GM12873 (cell line): Measurements from ENCODE around the gene RGS11.

ENCODE experiments used
- TF ChIP-seq, protein P1 (sequence below): IDR thresholded peaks from 2 replicates; pipeline ENCODE4 v1.5.1; 2012; ENCODE audit warnings: low read depth, mild to moderate bottlenecking, moderate library complexity, low read length, control low read depth; ENCODE audit not compliant: insufficient read depth; ENCODE audit errors: missing control alignments

Gene RGS11

DNA sequence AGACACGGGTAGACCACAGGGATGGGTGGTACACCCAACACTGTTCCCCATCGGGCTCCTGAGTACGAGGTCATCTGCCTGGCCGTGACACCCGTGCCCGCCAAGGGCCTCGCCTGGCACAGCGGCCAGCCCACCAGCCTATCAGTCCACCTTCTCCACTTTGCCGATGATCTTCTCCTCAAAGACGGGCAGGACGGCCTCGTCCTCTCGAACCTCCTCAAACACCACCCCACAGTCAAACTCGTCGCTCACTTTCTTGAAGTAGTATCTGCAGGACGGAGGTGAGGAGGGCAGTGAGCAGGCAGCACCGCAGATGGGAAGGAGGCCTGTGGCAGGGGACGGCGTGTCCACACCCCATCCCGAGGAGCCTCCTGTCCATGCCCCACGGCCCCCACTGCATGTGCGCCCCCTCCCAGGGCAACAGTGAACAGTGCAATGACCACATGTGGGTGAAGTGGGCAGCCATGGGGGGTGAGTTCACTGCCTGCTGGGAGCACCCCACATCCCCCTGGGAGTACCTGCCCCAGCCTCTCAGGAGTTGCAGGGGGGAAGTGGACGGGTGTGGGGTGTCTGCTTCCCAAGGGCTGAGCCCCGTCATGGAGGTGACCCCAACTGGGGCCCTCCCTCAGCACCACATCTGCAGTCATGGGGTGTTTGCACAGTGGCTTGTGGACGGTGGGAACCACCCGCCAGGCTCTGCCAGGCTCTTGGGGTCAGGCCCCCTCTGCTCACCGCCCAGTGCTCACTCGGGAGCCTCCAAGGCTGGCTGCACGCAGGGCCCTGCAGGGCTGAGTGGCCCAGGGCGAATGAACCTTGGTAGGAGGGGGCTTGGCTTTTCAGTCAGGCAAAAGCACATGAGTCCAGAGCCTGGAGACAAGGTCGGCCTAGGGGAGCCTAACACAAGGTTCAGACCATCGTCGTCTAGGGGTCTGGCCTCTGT, 12.5 kb upstream of the RGS11 start:
- TF ChIP-seq, protein P1, sequence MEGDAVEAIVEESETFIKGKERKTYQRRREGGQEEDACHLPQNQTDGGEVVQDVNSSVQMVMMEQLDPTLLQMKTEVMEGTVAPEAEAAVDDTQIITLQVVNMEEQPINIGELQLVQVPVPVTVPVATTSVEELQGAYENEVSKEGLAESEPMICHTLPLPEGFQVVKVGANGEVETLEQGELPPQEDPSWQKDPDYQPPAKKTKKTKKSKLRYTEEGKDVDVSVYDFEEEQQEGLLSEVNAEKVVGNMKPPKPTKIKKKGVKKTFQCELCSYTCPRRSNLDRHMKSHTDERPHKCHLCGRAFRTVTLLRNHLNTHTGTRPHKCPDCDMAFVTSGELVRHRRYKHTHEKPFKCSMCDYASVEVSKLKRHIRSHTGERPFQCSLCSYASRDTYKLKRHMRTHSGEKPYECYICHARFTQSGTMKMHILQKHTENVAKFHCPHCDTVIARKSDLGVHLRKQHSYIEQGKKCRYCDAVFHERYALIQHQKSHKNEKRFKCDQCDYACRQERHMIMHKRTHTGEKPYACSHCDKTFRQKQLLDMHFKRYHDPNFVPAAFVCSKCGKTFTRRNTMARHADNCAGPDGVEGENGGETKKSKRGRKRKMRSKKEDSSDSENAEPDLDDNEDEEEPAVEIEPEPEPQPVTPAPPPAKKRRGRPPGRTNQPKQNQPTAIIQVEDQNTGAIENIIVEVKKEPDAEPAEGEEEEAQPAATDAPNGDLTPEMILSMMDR: no peak

- TF ChIP-seq, protein P1: peak; percentile 15
Measured at GRCh38 chr16:287298-287811, 11.6 kb upstream of the RGS11 start.

- TF ChIP-seq, protein P1: no peak
Measured at GRCh38 chr16:286491-287297, 10.9 kb upstream of the RGS11 start.

GRCh38 chr16:285146-286055, 9.7 kb upstream of the RGS11 start:
- TF ChIP-seq, protein P1: no peak

- TF ChIP-seq, protein P1: no peak
Measured at GRCh38 chr16:284204-285120, 8.7 kb upstream of the RGS11 start.

GRCh38 chr16:283033-283805, 7.5 kb upstream of the RGS11 start, which contains the start of gene PDIA2:
TSS of gene PDIA2 (plus strand) at chr16:283164. CDS start at chr16:283170, 6 bp downstream.
- TF ChIP-seq, protein P1: no peak
